A673 (cell line): Measurements from ENCODE around the gene ZNF155. TPM values are rescaled to one million over a fixed set of nuclear protein-coding genes. Genes with fewer than 3 reads are reported as not detected.

Source experiments
- BruUV-seq: library from RNA; stranded (reverse); fragments of 400-500 nt; replicated peaks from 2 replicates; lab custom pipeline; 2021; lab: Mats Ljungman, UMichigan
- CTCF ChIA-PET: fragments of 300-600 bp; sonication (Branson Sonifier 250); formaldehyde crosslinking; loops from one replicate; lab custom pipeline; 2022; ENCODE audit warnings: antibody characterized with exemption; lab: Charles Lee
- POLR2A ChIA-PET: fragments of 300-600 bp; sonication (Branson Sonifier 250); formaldehyde crosslinking; loops from one replicate; lab custom pipeline; 2022; ENCODE audit warnings: antibody characterized with exemption; ENCODE audit not compliant: low non-redundant PET; lab: Charles Lee
- DNase-seq: peaks from one replicate; pipeline ENCODE4 v3.0.0-alpha.2; 2015; ENCODE audit warnings: low spot score
- H3K27ac ChIP-seq: fragments of 200-600 bp; sonication (generic); 2 replicates; pipeline ENCODE4 v1.5.1; 2016; ENCODE audit warnings: mixed run types, low read depth, mild to moderate bottlenecking, mixed read lengths, antibody characterized with exemption, low read length; ENCODE audit not compliant: poor library complexity, severe bottlenecking
- H3K27me3 ChIP-seq: fragments of 200-600 bp; sonication (generic); replicated peaks from 2 replicates; pipeline ENCODE4 v1.6.1; 2017; ENCODE audit warnings: mixed run types, low read depth, mild to moderate bottlenecking, mixed read lengths, antibody characterized with exemption, low read length; ENCODE audit not compliant: insufficient read depth, poor library complexity
- H3K36me3 ChIP-seq: fragments of 200-600 bp; sonication (generic); 2 replicates; pipeline ENCODE4 v1.6.1; 2016; ENCODE audit warnings: mixed run types, mild to moderate bottlenecking, mixed read lengths, antibody characterized with exemption, low read length; ENCODE audit not compliant: insufficient read depth, poor library complexity, severe bottlenecking
- H3K4me1 ChIP-seq: fragments of 200-600 bp; sonication (generic); 2 replicates; pipeline ENCODE4 v1.6.1; 2017; ENCODE audit warnings: mixed run types, mild to moderate bottlenecking, mixed read lengths, antibody characterized with exemption, low read length; ENCODE audit not compliant: insufficient read depth, poor library complexity, severe bottlenecking
- H3K4me3 ChIP-seq: fragments of 200-600 bp; sonication (generic); 2 replicates; pipeline ENCODE4 v1.5.1; 2016; ENCODE audit warnings: low read depth, mixed run types, mild to moderate bottlenecking, mixed read lengths, low read length; ENCODE audit not compliant: poor library complexity, severe bottlenecking
- H3K9me3 ChIP-seq: fragments of 200-600 bp; sonication (generic); 2 replicates; pipeline ENCODE4 v1.6.1; 2016; ENCODE audit warnings: mixed run types, low read depth, mild to moderate bottlenecking, mixed read lengths, antibody characterized with exemption, low read length; ENCODE audit not compliant: poor library complexity, severe bottlenecking
- CTCF ChIP-seq: fragments of 300-800, 200-600 bp; sonication (generic); conservative IDR thresholded peaks from 2 replicates; pipeline ENCODE4 v1.5.1; 2017; ENCODE audit warnings: low read depth, mild to moderate bottlenecking, antibody characterized with exemption, low read length, moderate library complexity, mixed read lengths
- EZH2 ChIP-seq: fragments of 200-600 bp; sonication (generic); IDR thresholded peaks from 2 replicates; pipeline ENCODE4 v1.6.1; 2017; ENCODE audit warnings: borderline replicate concordance, low read depth, mild to moderate bottlenecking, mixed read lengths, antibody characterized with exemption, low read length; ENCODE audit not compliant: poor library complexity, severe bottlenecking
- intact Hi-C: fragments of 100-400 bp; cut with micrococcal nuclease; formaldehyde crosslinking; loops from one replicate; pipeline ENCODE4 v1.10.0; 2022; ENCODE audit not compliant: unreplicated experiment
- total RNA-seq: library from RNA; stranded (reverse); gene quantifications from 2 replicates; pipeline ENCODE4 v1.2.3, GENCODE V29; 2021

Gene ZNF155
- total RNA-seq, 1 experiment from 2014 or later = 8.0 TPM

DNA sequence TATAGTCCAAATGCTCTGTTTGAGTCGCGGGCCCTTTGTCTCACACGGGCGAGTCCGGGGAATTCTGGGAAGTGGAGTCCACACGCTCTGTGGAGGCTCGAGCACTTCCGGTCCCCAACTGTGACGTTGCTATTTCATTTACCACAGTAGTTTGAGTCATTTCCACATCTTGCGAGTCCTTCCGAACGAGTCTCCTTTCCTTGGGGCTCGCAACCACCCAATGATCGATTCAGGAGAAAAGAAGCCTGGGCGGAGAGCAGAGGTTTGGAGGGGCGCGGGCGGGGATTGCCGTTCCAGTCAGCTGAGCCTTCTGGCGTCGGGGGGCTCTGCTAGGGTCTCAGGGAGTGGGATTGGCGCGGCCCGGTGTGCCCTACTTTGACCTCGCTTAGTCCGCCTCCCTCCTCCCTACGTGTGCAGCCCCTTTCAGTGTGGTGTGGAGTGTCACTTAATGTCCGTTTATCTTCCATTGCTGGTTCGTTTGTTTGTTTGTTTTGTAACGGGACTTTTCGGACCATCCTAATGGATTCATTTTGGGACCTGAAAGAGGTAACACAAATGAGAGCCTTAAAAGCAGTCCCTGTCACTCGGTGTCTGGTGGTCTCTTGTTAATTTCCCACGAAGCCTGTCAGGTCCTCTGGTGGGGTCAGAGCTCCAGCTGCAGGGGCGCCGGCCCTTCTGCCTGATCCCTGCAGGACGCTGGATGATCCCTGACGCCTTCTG lies 41.4 kb downstream of the ZNF155 start, which contains the start of gene ZNF222:
ZNF222 (plus strand) TSS at position 163 of the 720 bp plus-strand sequence; CDS start at position 221, 58 bp downstream.
- TSS peak; percentile 68 for BruUV-seq
- DNase-seq = peak; percentile 93
- POLR2A ChIA-PET = interaction anchor here (0.7 kb wide), 1 partner anchor 187 kb away, joined by 3 read pairs; no protein-coding TSS in a partner anchor
- intact Hi-C loops = no loop called here
- TF ChIP-seq CTCF (no peak), EZH2 (no peak)
- H3K4me1 ChIP-seq = no peaks in the 10 kb centered on the region
- no peaks in the 10 kb centered on the region for H3K27me3 ChIP-seq
- peak within 1 kb of the TSS; percentile 77 for H3K4me3 ChIP-seq
- H3K36me3 ChIP-seq = peaks cover 32% of the 10 kb centered on the region
- CTCF ChIA-PET = no interaction called here
- H3K9me3 ChIP-seq = peaks cover 13% of the 10 kb centered on the region
- H3K27ac ChIP-seq = peak within 1 kb of the TSS; percentile 73

DNA sequence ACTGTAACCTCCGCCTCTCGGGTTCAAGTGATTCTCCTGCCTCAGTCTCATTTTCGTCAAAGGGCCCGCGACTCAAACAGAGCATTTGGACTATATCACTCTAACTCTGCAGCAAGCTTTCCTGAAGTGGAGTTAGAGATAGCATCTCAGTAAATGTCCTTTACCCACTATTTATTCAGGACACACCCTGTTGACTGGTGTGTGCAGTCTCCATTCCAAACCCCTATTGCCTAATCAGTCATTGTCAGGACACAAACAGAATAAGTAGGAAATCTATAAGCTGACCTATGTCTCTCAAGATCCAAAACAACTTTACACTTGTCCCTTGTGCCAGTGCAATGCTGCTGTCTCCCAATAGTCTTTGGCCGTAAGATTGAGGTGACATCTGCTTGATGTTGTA lies 42.6 kb downstream of the ZNF155 start:
- TF ChIP-seq EZH2 (no peak), CTCF (no peak)
- Histone ChIP-seq H3K9me3 (peaks cover 20% of the 10 kb centered on the region), H3K27me3 (no peaks in the 10 kb centered on the region), H3K4me3 (no peak overlapping the region), H3K4me1 (no peaks in the 10 kb centered on the region), H3K36me3 (peaks cover 44% of the 10 kb centered on the region), H3K27ac (no peak overlapping the region)
- POLR2A ChIA-PET = no interaction called here
- BruUV-seq = no TSS peak
- CTCF ChIA-PET = no interaction called here
- intact Hi-C loops = no loop called here
- DNase-seq = no peak

GRCh38 chr19:44032001-44032610 lies 48.1 kb downstream of the ZNF155 start:
- TF ChIP-seq EZH2 = no peak
- TF ChIP-seq CTCF = no peak
- Histone ChIP-seq H3K4me1 (no peaks in the 10 kb centered on the region), H3K4me3 (no peak overlapping the region), H3K36me3 (peaks cover 55% of the 10 kb centered on the region), H3K27me3 (no peaks in the 10 kb centered on the region), H3K27ac (no peak overlapping the region), H3K9me3 (peaks cover 35% of the 10 kb centered on the region)
- ChIA-PET CTCF (no interaction called here), POLR2A (no interaction called here)
- intact Hi-C loops = no loop called here
- no TSS peak for BruUV-seq
- no peak for DNase-seq
